ENCODE results near the gene ZNF345.

The ZNF345 gene

DNA sequence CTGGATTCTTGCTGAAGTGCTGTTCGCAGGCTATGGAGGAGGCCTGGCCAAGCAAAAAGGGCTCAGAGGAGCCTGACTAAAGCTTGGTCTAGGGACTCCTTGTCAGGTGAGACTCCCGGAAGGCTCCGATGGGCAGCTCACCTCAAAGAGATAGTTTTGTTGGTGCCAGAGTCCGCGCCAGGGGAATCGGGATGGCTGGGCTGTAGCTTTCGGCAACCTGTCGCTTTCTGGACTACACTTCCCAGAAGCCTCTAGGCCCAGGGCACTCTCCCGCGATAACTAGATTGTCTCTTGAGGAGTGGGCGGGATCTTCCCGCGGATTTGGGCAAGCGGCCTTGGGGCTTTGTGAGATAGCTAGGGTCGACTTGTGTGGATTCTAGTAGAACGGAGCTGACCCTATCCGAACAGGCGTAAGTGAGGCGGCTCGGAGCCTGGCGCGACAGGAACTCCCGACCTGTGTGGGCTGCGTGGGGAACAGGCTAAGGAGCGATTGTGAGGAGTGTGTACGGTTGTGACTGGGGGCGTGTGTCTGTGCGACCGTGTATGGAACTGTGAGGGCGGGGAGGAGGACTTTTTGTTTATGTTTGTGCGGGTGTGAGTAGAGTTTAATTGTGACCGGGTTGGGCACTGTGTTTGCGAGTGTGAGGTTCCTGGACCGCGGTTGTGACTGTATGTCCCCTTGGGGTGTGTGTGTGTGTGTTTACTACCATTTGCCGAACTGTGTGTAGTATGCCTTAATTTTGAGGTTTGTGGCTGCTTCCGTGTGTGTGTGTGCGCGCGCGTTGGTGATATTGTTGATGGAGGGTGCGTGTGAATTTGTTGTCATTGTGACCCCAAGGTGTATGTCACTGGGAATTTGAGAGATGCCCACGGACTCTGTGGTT, at the start of gene ZNF345:
Gene ZNF345 (plus strand): TSS at position 318 of the 884 bp plus-strand sequence. CDS start 25,955 bp downstream, outside the sequence.
- peaks cover 3% of the 10 kb centered on the region for H3K4me1 ChIP-seq
- in situ Hi-C loops (cut with MboI; ENCODE audit: low sequenced_read_pairs), result no loop called here
- H3K36me3 ChIP-seq (replicated peaks), result no peaks in the 10 kb centered on the region; the same call in 1 of the 2 replicates
- H3K4me3 ChIP-seq, result peak within 1 kb of the TSS; percentile 62
- H3K9me3 ChIP-seq, result no peaks in the 10 kb centered on the region
- H3K27me3 ChIP-seq (ENCODE audit: low read depth), result no peaks in the 10 kb centered on the region
- DNase-seq (ENCODE audit: low spot score in 2 of 2), result peak; percentile 92 to 93

DNA sequence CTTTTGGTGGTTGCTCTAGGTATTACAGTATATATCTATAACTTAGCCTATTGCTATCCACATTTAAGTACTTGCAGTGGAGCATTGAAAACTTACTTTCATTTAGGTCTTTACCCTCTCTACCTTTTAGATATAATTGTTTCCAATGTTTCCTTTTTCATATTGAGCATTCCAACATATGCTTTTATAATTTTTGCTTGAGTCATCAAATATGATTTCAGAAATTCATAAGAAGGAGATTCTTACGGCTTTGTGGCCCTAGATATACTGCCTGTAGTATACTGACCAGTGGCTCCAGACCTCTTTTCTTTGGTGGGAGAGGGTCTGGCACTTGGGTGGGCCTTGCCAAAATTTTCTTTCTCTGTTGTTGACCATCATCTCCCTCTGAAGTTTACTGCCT, 45.3 kb upstream of the ZNF345 start:
- no peak for DNase-seq (ENCODE audit: low spot score in 2 of 2)
- Histone ChIP-seq H3K36me3 (replicated peaks) (no peaks in the 10 kb centered on the region), H3K4me1 (no peaks in the 10 kb centered on the region), H3K27me3 (ENCODE audit: low read depth) (no peaks in the 10 kb centered on the region), H3K9me3 (peaks cover 2% of the 10 kb centered on the region; the same call in 1 of the 2 replicates), H3K4me3 (no peak overlapping the region)
- in situ Hi-C loops (cut with MboI; ENCODE audit: low sequenced_read_pairs), result no loop called here

GRCh38 chr19:36807029-36807428, 43.6 kb upstream of the ZNF345 start:
- no peak for DNase-seq (ENCODE audit: low spot score in 2 of 2)
- Histone ChIP-seq H3K4me1 (no peaks in the 10 kb centered on the region), H3K36me3 (replicated peaks) (no peaks in the 10 kb centered on the region), H3K4me3 (no peak overlapping the region), H3K27me3 (ENCODE audit: low read depth) (no peaks in the 10 kb centered on the region), H3K9me3 (peaks cover 7% of the 10 kb centered on the region; the same call in 1 of the 2 replicates)
- in situ Hi-C loops (cut with MboI; ENCODE audit: low sequenced_read_pairs), result no loop called here

DNA sequence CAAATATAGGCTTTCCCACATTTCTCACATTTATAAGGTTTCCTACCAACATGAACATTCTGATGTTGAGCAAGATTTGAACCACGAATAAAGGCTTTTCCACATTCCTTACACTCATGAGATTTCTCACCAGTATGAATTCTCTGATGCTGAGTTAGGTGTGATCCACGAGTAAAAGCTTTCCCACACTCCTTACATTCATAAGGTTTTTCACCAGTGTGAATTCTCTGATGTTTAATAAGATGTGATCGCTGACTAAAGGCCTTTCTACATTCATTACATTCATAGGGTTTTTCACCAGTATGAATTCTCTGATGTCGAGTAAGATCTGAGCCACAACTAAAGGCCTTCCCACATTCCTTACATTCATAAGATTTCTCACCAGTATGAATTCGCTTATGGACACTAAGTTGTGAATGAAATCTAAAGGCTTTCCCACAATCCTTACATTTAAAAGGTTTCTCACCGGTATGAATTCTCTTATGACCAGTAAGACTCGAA, 31.5 kb upstream of the ZNF345 start:
- in situ Hi-C loops (cut with MboI; ENCODE audit: low sequenced_read_pairs), result no loop called here
- Histone ChIP-seq H3K4me1 (no peaks in the 10 kb centered on the region), H3K9me3 (peaks cover 22% of the 10 kb centered on the region), H3K36me3 (replicated peaks) (peaks cover 8% of the 10 kb centered on the region), H3K4me3 (no peak overlapping the region), H3K27me3 (ENCODE audit: low read depth) (no peaks in the 10 kb centered on the region)
- DNase-seq (ENCODE audit: low spot score in 2 of 2), result no peak

- H3K27me3 ChIP-seq (ENCODE audit: low read depth), result no peaks in the 10 kb centered on the region
- no peaks in the 10 kb centered on the region for H3K4me1 ChIP-seq
- H3K36me3 ChIP-seq (replicated peaks), result peaks cover 11% of the 10 kb centered on the region
- in situ Hi-C loops (cut with MboI; ENCODE audit: low sequenced_read_pairs), result no loop called here
- H3K9me3 ChIP-seq, result peaks cover 20% of the 10 kb centered on the region
- H3K4me3 ChIP-seq, result no peak overlapping the region
- no peak for DNase-seq (ENCODE audit: low spot score in 2 of 2)
Measured at GRCh38 chr19:36821758-36822157, 28.9 kb upstream of the ZNF345 start.

DNA sequence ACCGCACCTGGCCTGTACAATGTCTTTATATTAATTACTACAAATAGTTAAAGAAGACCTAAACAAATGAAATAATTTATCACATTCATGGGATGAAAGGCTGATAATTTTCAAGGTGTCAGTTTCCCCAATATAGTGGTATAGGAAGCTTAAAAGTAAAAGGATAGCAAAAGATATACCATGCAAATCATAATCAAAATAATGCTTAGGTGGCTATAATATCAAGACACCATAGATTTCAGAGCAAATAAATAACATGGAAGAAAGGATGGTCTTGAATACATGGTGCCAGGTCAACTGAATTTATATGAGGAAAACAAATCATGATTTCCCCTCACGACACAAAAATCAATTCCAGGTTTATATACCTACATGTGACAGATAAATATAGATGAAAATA, 17.2 kb upstream of the ZNF345 start:
- no peak for DNase-seq (ENCODE audit: low spot score in 2 of 2)
- peaks cover 19% of the 10 kb centered on the region for H3K9me3 ChIP-seq
- in situ Hi-C loops (cut with MboI; ENCODE audit: low sequenced_read_pairs), result no loop called here

DNA sequence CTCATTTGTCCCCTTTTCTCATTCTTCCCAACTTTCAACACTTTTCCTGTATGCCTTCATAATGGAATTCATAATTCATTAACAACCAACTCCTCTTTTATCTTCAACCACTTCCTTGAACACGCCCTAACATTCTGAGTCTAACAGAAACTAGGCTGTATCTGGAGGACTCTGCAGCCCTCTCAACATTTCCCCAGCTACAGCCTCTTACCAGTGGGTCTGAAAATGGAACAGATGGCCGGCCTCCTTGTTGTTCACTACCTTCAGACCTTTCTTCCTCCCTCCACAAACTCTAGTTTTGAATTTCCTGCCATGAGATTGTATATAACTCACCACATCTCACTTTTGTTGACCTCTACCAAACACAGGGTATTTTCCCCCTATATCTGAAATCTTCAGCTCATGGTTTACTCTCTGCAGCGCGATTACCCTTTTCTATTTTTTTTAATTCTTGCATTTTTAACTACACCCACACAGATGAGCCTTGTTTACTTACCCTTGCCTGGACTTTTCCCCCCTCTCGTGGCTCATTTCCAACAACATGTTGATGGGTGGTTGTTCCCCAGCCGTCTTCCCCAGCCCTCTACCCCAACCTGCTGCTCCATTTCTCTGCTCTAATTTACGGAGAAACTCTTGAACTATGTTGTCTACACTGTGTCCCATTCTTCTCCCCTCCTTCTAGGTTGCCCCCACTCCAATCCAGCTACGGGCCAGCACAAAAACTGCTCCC, 13.3 kb upstream of the ZNF345 start:
- no peak for DNase-seq (ENCODE audit: low spot score in 2 of 2)
- in situ Hi-C loops (cut with MboI; ENCODE audit: low sequenced_read_pairs), result no loop called here
- no peaks in the 10 kb centered on the region for H3K27me3 ChIP-seq (ENCODE audit: low read depth)
- H3K9me3 ChIP-seq, result peaks cover 5% of the 10 kb centered on the region; the same call in 1 of the 2 replicates
- no peaks in the 10 kb centered on the region for H3K36me3 ChIP-seq (replicated peaks)
- H3K4me3 ChIP-seq, result peak overlapping the region; percentile 58
- peaks cover 3% of the 10 kb centered on the region; the same call in 1 of the 2 replicates for H3K4me1 ChIP-seq

More for the DNA sequence above, 17.2 kb upstream of the ZNF345 start:
- no peaks in the 10 kb centered on the region for H3K27me3 ChIP-seq (ENCODE audit: low read depth)
- no peaks in the 10 kb centered on the region for H3K4me1 ChIP-seq
- H3K36me3 ChIP-seq (replicated peaks), result no peaks in the 10 kb centered on the region
- no peak overlapping the region for H3K4me3 ChIP-seq

DNA sequence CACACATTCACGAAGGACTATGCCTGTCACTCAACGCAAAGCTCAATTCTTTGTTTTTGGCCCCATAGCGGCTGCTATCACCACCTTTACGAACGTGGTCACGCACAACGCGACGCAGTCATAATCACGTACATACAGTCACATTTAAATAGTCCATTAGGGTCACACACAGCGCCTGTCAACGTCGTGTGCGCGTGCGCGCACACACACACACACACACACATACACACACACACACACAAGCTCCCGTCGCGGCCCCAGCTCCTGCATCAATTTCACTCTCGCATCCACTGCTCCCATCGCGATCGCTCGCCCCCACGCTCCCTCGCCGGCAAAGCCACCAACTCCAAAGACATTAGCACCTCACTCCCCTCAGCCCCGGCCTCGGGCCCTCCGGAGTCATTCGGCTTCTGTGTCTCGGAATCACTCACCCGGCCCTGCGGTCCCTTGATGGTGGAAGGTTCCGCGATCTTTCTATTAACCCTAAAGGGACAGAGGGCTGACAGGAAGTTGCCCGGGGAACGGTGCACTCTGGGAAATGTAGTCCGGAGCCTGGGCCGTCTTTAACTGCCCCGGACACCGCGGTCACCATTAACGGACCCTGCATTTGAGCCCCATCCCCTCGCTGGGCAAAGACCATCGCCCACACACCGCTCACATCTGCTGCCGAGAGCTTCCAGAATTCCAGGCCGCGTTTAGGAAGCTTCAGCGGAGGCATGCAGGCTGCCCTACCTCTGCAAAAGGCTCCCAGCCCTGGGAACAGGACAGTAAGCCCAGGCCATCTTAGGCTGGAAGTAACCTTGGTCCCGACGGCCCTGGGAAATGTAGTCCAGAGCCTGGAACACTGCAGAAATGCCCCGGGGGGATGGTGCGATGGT, 12.5 kb upstream of the ZNF345 start, which contains the start of gene ZNF790:
Gene ZNF790 (minus strand): TSS at position 482 of the 878 bp plus-strand sequence. CDS start 12,768 bp downstream, outside the sequence.
- no peaks in the 10 kb centered on the region for H3K27me3 ChIP-seq (ENCODE audit: low read depth)
- H3K9me3 ChIP-seq, result peaks cover 5% of the 10 kb centered on the region; the same call in 1 of the 2 replicates
- peak within 1 kb of the TSS; percentile 58 for H3K4me3 ChIP-seq
- H3K36me3 ChIP-seq (replicated peaks), result no peaks in the 10 kb centered on the region
- in situ Hi-C loops (cut with MboI; ENCODE audit: low sequenced_read_pairs), result no loop called here
- H3K4me1 ChIP-seq, result peaks cover 3% of the 10 kb centered on the region; the same call in 1 of the 2 replicates
- peak; percentile 85 to 89 for DNase-seq (ENCODE audit: low spot score in 2 of 2)

GRCh38 chr19:36838784-36839324, 11.8 kb upstream of the ZNF345 start:
- H3K9me3 ChIP-seq, result peaks cover under 1% of the 10 kb centered on the region; the same call in 1 of the 2 replicates
- DNase-seq (ENCODE audit: low spot score in 2 of 2), result no peak
- peak overlapping the region; percentile 58 for H3K4me3 ChIP-seq
- in situ Hi-C loops (cut with MboI; ENCODE audit: low sequenced_read_pairs), result no loop called here
- no peaks in the 10 kb centered on the region for H3K36me3 ChIP-seq (replicated peaks)
- H3K27me3 ChIP-seq (ENCODE audit: low read depth), result no peaks in the 10 kb centered on the region
- peaks cover 3% of the 10 kb centered on the region; the same call in 1 of the 2 replicates for H3K4me1 ChIP-seq

- no peak for DNase-seq (ENCODE audit: low spot score in 2 of 2)
Measured at GRCh38 chr19:36847968-36848367, 2.7 kb upstream of the ZNF345 start.

DNA sequence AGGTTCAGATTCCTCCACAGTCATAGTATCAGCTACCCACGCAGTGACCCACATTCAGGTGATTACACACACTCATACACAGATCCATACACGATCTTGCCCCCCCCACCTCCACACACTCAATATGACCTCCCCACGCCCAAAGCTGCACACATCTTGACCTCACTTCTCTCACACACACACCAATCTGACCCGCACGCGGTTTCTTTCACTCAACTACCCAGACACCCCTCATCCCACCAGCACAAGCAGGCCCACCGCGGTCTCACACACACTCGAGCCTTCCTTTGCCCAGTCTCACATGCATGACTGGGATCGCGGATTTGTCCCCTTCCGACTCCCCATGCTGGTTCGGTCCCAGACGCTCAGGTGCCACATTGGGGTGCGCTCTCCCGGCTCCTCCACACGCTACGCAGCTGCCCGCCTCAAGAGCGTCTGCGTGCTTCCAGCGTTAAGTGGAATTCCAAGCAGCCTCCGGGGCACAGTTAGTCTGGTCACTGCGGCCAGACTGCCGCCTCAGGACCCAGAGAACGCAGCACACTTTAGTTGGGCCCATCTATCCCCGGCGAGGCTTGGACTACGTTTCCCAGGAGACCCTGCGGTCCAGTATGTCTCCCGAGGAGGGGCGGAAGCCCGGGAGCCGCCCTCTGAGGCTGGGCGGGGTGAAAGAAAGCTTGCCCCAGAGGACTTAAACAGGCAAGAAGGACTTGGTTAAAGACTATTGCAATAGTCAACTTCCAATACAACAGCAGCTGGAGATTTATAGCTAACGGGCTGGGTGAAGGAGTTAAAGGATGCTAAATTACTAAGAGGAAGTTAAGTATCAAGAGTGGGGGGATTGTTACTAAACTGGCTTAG, 746 bp upstream of the ZNF345 start:
- H3K4me1 ChIP-seq, result peaks cover 3% of the 10 kb centered on the region
- no peaks in the 10 kb centered on the region for H3K9me3 ChIP-seq
- in situ Hi-C loops (cut with MboI; ENCODE audit: low sequenced_read_pairs), result no loop called here
- no peaks in the 10 kb centered on the region for H3K27me3 ChIP-seq (ENCODE audit: low read depth)
- H3K36me3 ChIP-seq (replicated peaks), result no peaks in the 10 kb centered on the region; the same call in 1 of the 2 replicates
- peak overlapping the region; percentile 62 for H3K4me3 ChIP-seq
- DNase-seq (ENCODE audit: low spot score in 2 of 2), result peak; percentile 92 to 93

More at GRCh38 chr19:36847968-36848367, 2.7 kb upstream of the ZNF345 start:
- Histone ChIP-seq H3K4me1 (peaks cover 3% of the 10 kb centered on the region), H3K4me3 (no peak overlapping the region), H3K27me3 (ENCODE audit: low read depth) (no peaks in the 10 kb centered on the region), H3K9me3 (no peaks in the 10 kb centered on the region), H3K36me3 (replicated peaks) (no peaks in the 10 kb centered on the region; the same call in 1 of the 2 replicates)
- in situ Hi-C loops (cut with MboI; ENCODE audit: low sequenced_read_pairs), result no loop called here

GRCh38 chr19:36851898-36852297, 1.2 kb downstream of the ZNF345 start:
- Histone ChIP-seq H3K27me3 (ENCODE audit: low read depth) (no peaks in the 10 kb centered on the region), H3K4me3 (peak overlapping the region; percentile 62; the same call in 1 of the 2 replicates), H3K36me3 (replicated peaks) (no peaks in the 10 kb centered on the region; the same call in 1 of the 2 replicates), H3K9me3 (no peaks in the 10 kb centered on the region), H3K4me1 (peaks cover 3% of the 10 kb centered on the region)
- DNase-seq (ENCODE audit: low spot score in 2 of 2), result no peak
- in situ Hi-C loops (cut with MboI; ENCODE audit: low sequenced_read_pairs), result no loop called here

Measured in HAP-1 (cell line).